GM04503 (cell line): ENCODE data around the gene ACTBL2.
"Not testable (repeated sequence)": the region's sequence is repeated elsewhere in the genome, so short reads cannot be mapped to it uniquely, and the experiment has no call there.

ENCODE experiments used
- DNase-seq: peaks from one replicate; pipeline ENCODE4 v3.0.0-alpha.2; 2012; ENCODE audit warnings: low read depth

Gene ACTBL2

DNA sequence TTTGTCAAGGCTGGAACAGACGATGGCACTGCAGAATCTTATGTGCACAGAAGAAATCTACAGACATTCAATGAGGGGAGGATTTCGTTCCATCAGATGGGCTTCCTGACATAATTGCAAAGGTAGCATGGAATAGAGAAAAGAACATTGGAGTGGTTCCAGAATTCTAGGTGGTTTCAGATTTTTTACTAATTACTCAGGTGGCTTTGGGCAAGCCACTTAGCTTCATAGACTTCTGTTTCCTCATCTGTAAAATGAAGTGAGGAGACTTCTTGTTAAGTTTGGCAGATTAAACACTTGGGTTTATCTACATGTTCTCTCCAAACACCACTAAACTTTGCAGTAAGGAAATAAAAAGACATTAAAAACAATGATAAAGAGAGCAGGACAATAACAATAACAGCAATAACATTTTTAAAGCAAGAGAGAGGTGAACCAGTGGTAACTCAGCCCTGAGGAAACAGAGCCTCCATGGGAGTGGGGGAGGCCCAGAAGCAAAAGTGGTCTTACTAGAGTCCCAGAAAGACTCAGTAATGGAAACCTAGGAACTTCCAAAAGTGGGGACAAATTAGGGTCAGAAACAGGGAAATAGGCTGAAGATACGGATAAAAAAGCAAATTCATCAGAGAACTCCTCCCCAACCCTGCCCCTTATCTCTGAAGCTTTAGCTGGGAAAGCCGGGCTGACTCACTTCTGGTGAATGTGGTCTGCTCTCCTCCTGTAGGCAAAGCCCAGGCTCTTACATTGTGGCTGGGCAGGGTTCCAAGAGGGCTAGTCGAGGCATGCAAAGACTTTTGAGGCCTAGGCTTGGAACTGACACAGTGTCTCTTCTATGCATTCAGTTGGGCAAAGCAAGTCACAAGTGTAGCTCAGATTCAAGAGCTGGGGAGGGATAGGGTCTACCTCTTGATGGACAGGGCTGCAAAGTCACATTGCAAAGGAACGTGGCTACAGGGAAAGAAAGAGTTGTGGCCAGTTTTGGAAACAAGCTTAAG is 11.8 kb upstream of the ACTBL2 start:
- peak; percentile 86 for DNase-seq

DNA sequence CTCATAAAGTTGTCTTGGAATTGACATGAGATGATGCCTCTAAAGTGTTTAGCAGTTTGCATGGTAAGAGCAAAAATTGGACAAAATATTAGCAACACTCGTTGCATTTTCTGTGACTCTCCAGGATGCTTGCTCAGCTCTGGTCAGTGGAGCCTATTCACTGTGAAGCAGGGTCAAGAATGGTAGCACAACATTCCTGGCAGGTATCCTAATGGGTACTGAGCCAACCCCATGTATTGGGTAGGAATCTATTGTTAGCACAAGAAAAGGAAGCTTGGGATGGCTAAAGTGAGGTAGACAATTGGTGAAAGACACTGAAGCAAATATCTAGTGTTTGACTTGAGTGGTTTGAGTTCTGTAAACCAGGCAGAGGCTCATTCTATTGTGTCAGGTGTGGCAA is 10.4 kb upstream of the ACTBL2 start:
- no peak for DNase-seq

DNA sequence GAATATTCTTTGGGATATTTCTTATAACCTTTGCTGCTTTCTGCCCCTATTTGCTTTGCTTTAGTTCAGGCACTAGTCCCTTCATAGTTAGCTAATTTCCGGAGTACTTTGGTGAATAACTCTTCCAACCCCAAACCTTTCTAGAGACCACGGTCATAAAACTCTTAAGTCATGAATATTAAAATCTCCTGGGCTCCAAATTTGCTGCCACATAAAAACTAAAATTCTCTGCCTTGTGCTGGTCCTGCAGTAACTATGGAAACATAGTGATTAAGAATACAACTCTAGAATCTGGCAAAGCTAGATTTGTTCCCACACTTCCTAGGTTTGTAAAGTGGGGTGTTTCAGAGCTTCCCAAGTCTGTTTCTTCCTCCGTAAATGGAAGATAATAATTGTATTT is 10.0 kb upstream of the ACTBL2 start:
- no peak for DNase-seq

DNA sequence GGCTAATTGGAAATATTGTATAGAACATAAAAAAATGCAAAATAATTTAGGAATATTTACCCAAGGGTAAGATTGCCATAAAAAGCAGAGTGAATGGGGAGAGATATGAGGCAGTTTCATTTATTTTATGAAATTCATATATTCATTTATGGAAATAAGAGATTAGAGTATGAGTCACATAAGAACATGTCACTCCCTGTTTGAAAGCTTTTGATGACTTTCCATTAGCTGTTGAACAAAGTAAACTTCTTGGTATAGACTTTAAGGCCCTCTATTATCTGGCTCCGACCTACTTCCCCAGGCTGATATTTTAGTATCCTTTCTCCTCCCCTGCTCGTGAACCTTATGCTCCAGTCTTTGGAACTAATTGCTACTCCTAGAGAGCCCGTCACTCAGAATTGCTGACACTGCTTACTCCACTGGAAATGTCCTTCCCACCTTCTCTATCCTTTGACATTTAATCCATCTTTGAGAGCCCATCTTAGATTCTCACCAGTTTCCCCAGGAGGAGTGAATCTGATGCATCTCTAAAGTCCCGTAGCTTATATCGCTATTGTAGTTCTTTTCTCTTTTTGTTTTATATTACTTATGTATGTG is 8.9 kb upstream of the ACTBL2 start:
- no peak for DNase-seq

GRCh38 chr5:57488215-57488955 is 5.8 kb upstream of the ACTBL2 start:
- no peak for DNase-seq

DNA sequence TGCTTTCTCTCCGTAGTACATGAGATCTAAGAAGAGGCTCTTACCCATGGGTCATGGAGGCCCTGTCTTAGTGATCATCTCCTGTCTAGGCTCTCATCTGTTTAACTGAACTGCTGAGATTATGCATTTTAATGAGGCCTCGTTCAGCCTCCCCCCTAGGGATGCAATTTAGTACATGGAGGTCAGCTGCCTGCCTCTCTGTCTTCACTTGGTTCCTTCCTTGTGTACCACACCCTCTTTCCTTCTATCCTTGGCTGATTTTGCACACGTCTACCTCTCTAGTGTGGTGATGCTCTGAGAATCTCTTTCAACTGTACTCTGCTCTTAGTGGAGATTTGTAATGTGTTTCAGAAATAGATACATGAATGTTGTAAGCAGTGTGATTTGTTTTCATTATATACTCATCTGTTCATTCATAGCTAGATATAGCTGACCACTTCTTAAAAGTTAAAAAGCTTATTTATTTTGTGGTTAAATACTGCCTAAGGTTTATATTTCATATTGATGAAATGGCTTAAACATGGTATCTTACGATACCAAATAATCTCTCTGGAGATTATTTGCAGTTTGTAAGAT is 3.5 kb upstream of the ACTBL2 start:
- DNase-seq: no peak

DNA sequence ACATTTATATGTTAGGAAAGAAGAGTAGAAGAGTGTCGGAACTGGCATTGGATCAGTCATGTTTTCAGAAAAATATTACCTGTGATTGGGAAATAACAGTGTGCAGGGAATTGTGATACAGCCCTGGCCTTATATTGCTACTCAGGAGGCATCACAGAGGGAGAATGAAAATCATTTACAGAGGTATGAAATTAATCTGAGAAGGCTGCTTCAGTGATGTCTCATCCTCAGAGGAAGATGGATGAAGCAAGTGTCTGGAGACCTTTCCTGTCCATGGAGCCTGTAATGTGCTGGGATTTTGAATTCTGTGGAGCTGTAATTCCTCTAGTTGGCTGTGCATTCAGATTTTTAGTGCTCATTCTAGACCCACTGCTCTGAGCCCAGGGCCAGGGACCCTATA is 3.8 kb downstream of the ACTBL2 start:
- DNase-seq: no peak

GRCh38 chr5:57476601-57477056 is 6.0 kb downstream of the ACTBL2 start:
- no peak for DNase-seq

DNA sequence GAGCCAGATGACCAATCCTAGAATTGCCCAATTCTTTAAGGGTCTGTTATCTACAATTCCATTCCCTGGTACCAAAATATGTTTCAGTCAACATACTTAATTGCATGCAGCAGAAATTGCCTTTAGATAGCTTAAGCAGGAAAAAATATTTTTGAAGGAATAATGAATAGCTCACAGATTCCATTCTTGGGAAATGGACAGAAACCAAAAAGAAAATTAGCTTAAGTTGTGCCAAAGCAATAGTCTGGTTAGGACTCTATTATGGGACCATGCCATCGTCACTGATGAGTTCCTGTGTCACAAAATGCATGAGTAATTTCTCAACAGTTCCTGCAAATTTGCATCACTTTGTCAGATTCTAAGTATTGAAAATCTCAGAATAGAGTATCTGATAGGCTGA is 12.3 kb downstream of the ACTBL2 start:
- no peak for DNase-seq

GRCh38 chr5:57468481-57469163 is 14.0 kb downstream of the ACTBL2 start:
- DNase-seq: peak; percentile 71

DNA sequence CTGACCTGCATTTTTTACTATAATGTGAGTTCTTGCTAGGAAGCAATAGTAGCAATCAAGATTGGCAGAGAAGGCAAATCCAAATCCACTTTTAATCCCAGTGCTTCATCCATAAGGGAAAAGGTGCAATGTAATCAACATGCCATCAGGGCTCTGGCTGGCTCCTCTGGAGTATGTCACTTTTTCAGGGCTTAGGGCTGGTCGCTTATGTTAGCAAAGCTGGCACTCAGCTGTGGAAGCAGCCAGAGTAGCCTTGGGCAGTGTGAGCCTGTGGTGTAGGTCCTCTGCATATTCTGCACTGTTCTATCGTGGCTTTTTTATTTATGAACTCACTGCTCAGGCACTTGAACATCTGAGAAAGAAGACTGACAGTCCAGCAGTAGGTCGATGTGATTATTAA is 16.1 kb downstream of the ACTBL2 start:
- DNase-seq: no peak

GRCh38 chr5:57460056-57460455 is 22.6 kb downstream of the ACTBL2 start:
- DNase-seq: not testable (repeated sequence)

DNA sequence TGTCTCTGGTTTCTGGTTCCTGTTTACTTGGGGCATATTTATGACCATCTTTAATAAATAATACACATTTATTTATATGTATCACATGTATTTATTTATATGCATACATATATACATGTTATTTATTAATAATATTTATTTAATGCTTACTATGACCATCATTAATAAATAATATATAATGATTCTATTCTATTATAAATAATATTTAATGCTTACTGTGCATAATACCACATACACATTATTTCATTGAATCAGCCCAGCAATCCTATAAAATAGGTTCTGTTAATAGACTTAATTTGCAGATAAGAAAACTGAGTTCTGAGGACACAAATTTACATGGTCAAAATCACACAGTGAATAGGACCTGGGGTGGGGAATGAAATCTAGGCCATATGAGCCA is 24.2 kb downstream of the ACTBL2 start:
- DNase-seq: no peak

GRCh38 chr5:57456531-57457135 is 26.0 kb downstream of the ACTBL2 start:
- DNase-seq: no peak

- DNase-seq: no peak
Measured at GRCh38 chr5:57455511-57456455, 26.8 kb downstream of the ACTBL2 start.

- DNase-seq: no peak
Measured at GRCh38 chr5:57454896-57455295, 27.7 kb downstream of the ACTBL2 start.

GRCh38 chr5:57453728-57454127 is 28.9 kb downstream of the ACTBL2 start:
- DNase-seq: no peak

GRCh38 chr5:57452885-57453284 is 29.7 kb downstream of the ACTBL2 start:
- no peak for DNase-seq

- DNase-seq: no peak
Measured at GRCh38 chr5:57450991-57451876, 31.4 kb downstream of the ACTBL2 start.
